NB4 (cell line): Measurements from ENCODE around the gene CD300LD.
"Not testable (repeated sequence)": the region's sequence is repeated elsewhere in the genome, so short reads cannot be mapped to it uniquely, and the experiment has no call there.

Experiments used
- DNase-seq: peaks from one replicate; pipeline ENCODE4 v3.0.0; 2010; ENCODE audit warnings: low read depth
- H3K4me3 ChIP-seq: one replicate; pipeline ENCODE4 v1.5.1; 2011; ENCODE audit warnings: mild to moderate bottlenecking, low read depth, low read length, moderate library complexity
- MAX ChIP-seq: IDR thresholded peaks from 2 replicates; pipeline ENCODE4 v1.6.1; 2011; ENCODE audit warnings: low read depth, low read length
- MYC ChIP-seq: IDR thresholded peaks from 2 replicates; pipeline ENCODE4 v1.6.1; 2011; ENCODE audit warnings: low read depth, low read length
- POLR2A ChIP-seq: IDR thresholded peaks from 2 replicates; pipeline ENCODE4 v1.6.1; 2011; ENCODE audit warnings: mild to moderate bottlenecking; ENCODE audit not compliant: insufficient read length; ENCODE audit errors: extremely low read depth
- TF ChIP-seq, protein P1 (sequence below): IDR thresholded peaks from one replicate; pipeline ENCODE4 v1.5.1; 2012; ENCODE audit warnings: low read depth, low read length

Gene CD300LD

DNA sequence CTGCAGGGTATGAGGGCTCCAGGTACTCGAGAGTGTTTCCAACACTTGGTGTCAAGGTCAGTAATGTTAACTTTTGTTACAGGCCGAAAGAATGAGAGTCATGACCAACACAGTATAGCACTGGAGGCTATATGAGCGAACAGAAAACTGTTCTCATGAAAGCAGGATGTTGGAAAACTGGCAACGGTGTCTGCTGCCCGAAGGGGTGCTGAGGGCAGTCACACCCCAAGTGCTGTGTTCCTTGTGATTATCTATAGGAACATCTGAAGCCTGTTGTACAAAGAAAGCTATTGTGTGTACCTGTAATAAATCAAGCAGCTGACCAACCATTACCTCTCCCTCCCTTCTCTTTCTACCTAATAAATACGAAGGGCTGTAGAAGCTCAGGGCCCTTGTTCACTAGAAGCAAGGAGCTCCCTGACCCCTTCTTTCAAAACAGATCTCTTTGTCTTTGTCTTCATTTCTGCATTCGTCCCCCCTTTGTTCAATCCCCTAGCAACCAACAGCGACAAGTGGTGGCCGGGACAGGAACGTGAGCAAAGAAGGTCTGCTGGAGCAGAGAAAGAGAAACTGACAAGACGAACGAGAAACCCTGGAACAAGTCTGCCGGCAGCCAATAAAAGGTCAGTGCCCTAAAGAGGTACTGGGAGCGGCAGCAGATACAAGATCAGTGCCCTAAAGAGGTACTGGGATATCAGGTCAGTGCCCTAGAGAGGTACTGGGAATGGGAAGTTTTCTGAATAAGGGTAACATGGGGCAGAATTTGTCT lies 7.6 kb downstream of the CD300LD start:
- DNase-seq = no peak
- H3K4me3 ChIP-seq = no peak overlapping the region
- no peak for TF ChIP-seq MYC
- TF ChIP-seq MAX = no peak
- TF ChIP-seq, protein P1, sequence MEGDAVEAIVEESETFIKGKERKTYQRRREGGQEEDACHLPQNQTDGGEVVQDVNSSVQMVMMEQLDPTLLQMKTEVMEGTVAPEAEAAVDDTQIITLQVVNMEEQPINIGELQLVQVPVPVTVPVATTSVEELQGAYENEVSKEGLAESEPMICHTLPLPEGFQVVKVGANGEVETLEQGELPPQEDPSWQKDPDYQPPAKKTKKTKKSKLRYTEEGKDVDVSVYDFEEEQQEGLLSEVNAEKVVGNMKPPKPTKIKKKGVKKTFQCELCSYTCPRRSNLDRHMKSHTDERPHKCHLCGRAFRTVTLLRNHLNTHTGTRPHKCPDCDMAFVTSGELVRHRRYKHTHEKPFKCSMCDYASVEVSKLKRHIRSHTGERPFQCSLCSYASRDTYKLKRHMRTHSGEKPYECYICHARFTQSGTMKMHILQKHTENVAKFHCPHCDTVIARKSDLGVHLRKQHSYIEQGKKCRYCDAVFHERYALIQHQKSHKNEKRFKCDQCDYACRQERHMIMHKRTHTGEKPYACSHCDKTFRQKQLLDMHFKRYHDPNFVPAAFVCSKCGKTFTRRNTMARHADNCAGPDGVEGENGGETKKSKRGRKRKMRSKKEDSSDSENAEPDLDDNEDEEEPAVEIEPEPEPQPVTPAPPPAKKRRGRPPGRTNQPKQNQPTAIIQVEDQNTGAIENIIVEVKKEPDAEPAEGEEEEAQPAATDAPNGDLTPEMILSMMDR = no peak
- no peak for TF ChIP-seq POLR2A

GRCh38 chr17:74582633-74583032 lies 9.4 kb downstream of the CD300LD start:
- TF ChIP-seq MAX (no peak), POLR2A (no peak), MYC (no peak)
- TF ChIP-seq, protein P1 = no peak
- DNase-seq = no peak
- H3K4me3 ChIP-seq = no peak overlapping the region

- peak; percentile 70 for DNase-seq
- TF ChIP-seq MAX = no peak
- TF ChIP-seq POLR2A = no peak
- TF ChIP-seq, protein P1 = no peak
- TF ChIP-seq MYC = no peak
- no peak overlapping the region for H3K4me3 ChIP-seq
Measured at GRCh38 chr17:74579900-74580299, 12.2 kb downstream of the CD300LD start.

DNA sequence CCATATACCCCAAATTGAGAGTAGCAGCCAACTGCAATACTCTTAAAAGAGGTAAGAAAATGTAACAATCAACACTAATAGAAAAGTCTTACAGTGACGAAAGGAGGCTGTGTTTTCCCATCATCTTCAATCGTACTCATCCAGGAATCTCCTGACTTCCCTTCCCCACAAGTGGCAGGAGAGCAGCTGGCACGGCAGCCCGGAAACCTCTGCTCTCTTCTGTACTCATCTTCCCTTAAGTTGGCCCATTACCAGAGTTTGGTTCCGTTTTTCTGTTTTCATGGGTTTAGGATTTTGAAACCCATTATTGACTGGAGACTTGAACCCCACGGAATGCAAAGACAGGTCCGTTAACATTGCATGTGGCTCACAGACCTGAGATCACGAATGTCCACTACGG lies 13.1 kb downstream of the CD300LD start:
- no peak overlapping the region for H3K4me3 ChIP-seq
- no peak for DNase-seq
- TF ChIP-seq POLR2A (no peak), MAX (no peak), MYC (no peak)

DNA sequence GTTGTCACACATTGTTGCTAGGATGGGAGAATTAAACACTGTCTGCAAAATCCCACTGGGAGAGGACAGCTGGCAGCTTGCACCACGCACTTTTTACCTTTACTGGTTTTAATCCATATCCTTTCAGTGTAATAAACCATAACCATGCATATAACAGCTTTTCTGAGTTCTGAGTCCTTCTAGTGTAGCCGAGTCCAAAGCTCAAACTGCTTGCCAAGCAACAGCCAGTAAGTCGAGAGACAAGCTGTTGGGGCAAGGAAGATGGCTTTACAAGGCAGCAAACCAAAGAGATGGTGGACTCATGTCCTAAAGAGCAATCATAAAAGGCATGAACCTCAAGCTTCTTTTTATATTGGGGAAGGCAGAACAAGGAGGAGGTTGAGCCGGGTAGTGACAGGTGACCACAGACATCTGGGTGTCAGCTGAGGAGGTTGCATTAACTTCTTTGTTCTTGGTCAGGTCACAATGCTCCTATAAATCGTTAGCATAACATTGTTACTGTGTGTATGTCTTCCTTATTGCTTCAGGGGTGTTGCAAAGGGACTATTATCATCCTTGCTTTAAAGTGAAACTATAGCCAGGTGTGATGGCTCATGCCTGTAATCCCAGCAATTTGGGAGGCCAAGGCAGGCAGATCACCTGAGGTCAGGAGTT lies 17.5 kb downstream of the CD300LD start:
- no peak for TF ChIP-seq POLR2A
- TF ChIP-seq MYC = no peak
- no peak overlapping the region for H3K4me3 ChIP-seq
- no peak for DNase-seq

- not testable (repeated sequence) for H3K4me3 ChIP-seq, DNase-seq
Measured at GRCh38 chr17:74573635-74574034, 18.4 kb downstream of the CD300LD start.

DNA sequence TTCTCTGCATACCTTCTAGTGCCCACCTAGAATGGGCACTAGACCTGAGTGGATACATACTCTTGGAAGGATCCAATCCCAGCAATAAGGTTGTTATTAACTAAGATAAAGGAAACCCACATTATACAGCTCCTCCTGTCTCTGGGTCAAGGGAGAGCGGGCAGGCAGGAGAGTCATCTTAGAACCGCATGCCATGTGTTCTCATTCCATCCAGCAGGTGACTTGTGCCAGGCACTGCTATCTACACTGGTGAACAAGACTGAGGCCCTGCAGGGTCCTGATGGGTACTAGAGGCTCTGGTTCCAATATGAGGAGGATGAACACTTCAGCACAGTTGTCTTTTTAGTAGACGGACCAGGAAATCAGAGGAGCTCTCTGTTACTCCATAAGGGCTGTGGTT lies 18.9 kb downstream of the CD300LD start:
- TF ChIP-seq POLR2A (no peak), MAX (no peak), MYC (no peak)
- TF ChIP-seq, protein P1 = no peak
- no peak for DNase-seq

More for the DNA sequence above, 18.9 kb downstream of the CD300LD start:
- H3K4me3 ChIP-seq = no peak overlapping the region
